H9 (cell line): ENCODE data around the gene TMPRSS3. TPM values are rescaled to one million over a fixed set of nuclear protein-coding genes. Genes with fewer than 3 reads are reported as not detected.

Experiments
- DNase-seq: peaks from one replicate; pipeline ENCODE4 v3.0.0-alpha.2; 2017
- H2AFZ ChIP-seq: one replicate; pipeline ENCODE4 v1.6.1; 2013; ENCODE audit warnings: mild to moderate bottlenecking, low read length, control low read depth, moderate library complexity
- H2AK5ac ChIP-seq: 2 replicates; pipeline ENCODE4 v1.6.1; 2013; ENCODE audit warnings: low read length, control low read depth, mixed read lengths; ENCODE audit not compliant: insufficient read length
- H2BK120ac ChIP-seq: one replicate; pipeline ENCODE4 v1.6.1; 2013; ENCODE audit warnings: low read depth, mild to moderate bottlenecking, low read length, control low read depth, inconsistent platforms; ENCODE audit not compliant: poor library complexity, severe bottlenecking
- H2BK12ac ChIP-seq: 2 replicates; pipeline ENCODE4 v1.6.1; 2013; ENCODE audit warnings: low read length, control low read depth, mixed read lengths, low read depth; ENCODE audit not compliant: insufficient read length
- H2BK15ac ChIP-seq: 2 replicates; pipeline ENCODE4 v1.6.1; 2013; ENCODE audit warnings: low read depth, low read length, control low read depth
- H2BK20ac ChIP-seq: one replicate; pipeline ENCODE4 v1.6.1; 2013; ENCODE audit warnings: low read depth, mild to moderate bottlenecking, low read length, control low read depth, inconsistent platforms; ENCODE audit not compliant: poor library complexity, severe bottlenecking
- H2BK5ac ChIP-seq: 2 replicates; pipeline ENCODE4 v1.6.1; 2013; ENCODE audit warnings: low read length, control low read depth, mixed read lengths; ENCODE audit not compliant: insufficient read length
- H3K14ac ChIP-seq: 2 replicates; pipeline ENCODE4 v1.6.1; 2013; ENCODE audit warnings: low read length, control low read depth; ENCODE audit not compliant: insufficient read depth
- H3K18ac ChIP-seq: 2 replicates; pipeline ENCODE4 v1.6.1; 2013; ENCODE audit warnings: low read depth, mild to moderate bottlenecking, mixed read lengths, low read length, control low read depth; ENCODE audit not compliant: insufficient read length
- H3K23ac ChIP-seq: 2 replicates; pipeline ENCODE4 v1.6.1; 2013; ENCODE audit warnings: low read length, control low read depth, mixed read lengths, low read depth; ENCODE audit not compliant: insufficient read length
- H3K23me2 ChIP-seq: 2 replicates; pipeline ENCODE4 v1.6.1; 2013; ENCODE audit warnings: low read depth, mild to moderate bottlenecking, mixed read lengths, low read length, control low read depth; ENCODE audit not compliant: insufficient read length, poor library complexity, severe bottlenecking
- H3K27ac ChIP-seq: 2 replicates; pipeline ENCODE4 v1.5.1; 2013; ENCODE audit warnings: low read length, control low read depth, mixed read lengths, low read depth; ENCODE audit not compliant: insufficient read length
- H3K27me3 ChIP-seq: 2 replicates; pipeline ENCODE4 v1.6.1; 2013; ENCODE audit warnings: low read length, control low read depth, inconsistent platforms; ENCODE audit not compliant: insufficient read depth
- H3K4ac ChIP-seq: 2 replicates; pipeline ENCODE4 v1.6.1; 2013; ENCODE audit warnings: low read depth, mild to moderate bottlenecking, control low read depth, inconsistent platforms, low read length, moderate library complexity
- H3K4me1 ChIP-seq: 2 replicates; pipeline ENCODE4 v1.6.1; 2013; ENCODE audit warnings: low read length, control low read depth, inconsistent platforms; ENCODE audit not compliant: insufficient read depth
- H3K4me2 ChIP-seq: 2 replicates; pipeline ENCODE4 v1.6.1; 2013; ENCODE audit warnings: low read length, control low read depth, mixed read lengths; ENCODE audit not compliant: insufficient read length, insufficient read depth
- H3K56ac ChIP-seq: 2 replicates; pipeline ENCODE4 v1.6.1; 2013; ENCODE audit warnings: low read depth, mild to moderate bottlenecking, mixed read lengths, low read length, control low read depth; ENCODE audit not compliant: insufficient read length
- H3K79me1 ChIP-seq: 2 replicates; pipeline ENCODE4 v1.6.1; 2013; ENCODE audit warnings: low read depth, mild to moderate bottlenecking, moderate library complexity, low read length, control low read depth, inconsistent platforms; ENCODE audit not compliant: insufficient read depth, poor library complexity, severe bottlenecking
- H3K79me2 ChIP-seq: 2 replicates; pipeline ENCODE4 v1.6.1; 2013; ENCODE audit warnings: low read length, control low read depth, inconsistent platforms; ENCODE audit not compliant: insufficient read depth
- H3K9ac ChIP-seq: 2 replicates; pipeline ENCODE4 v1.6.1; 2013; ENCODE audit warnings: low read length, control low read depth, mixed read lengths; ENCODE audit not compliant: insufficient read length; ENCODE audit errors: extremely low read depth
- H3K9me3 ChIP-seq: one replicate; pipeline ENCODE4 v1.6.1; 2013; ENCODE audit warnings: low read depth, low read length, inconsistent platforms; ENCODE audit not compliant: control insufficient read depth
- H3T11ph ChIP-seq: one replicate; pipeline ENCODE4 v1.6.1; 2013; ENCODE audit warnings: mild to moderate bottlenecking, low read length, control low read depth, inconsistent platforms
- H4K20me1 ChIP-seq: one replicate; pipeline ENCODE4 v1.6.1; 2013; ENCODE audit not compliant: control insufficient read depth, insufficient read length, insufficient read depth
- H4K5ac ChIP-seq: 2 replicates; pipeline ENCODE4 v1.6.1; 2013; ENCODE audit warnings: low read depth, mild to moderate bottlenecking, mixed read lengths, low read length, control low read depth; ENCODE audit not compliant: insufficient read length
- H4K8ac ChIP-seq: replicated peaks from 2 replicates; pipeline ENCODE4 v1.6.1; 2013; ENCODE audit warnings: low read length, control low read depth, mixed read lengths, low read depth; ENCODE audit not compliant: insufficient read length
- H4K91ac ChIP-seq: 2 replicates; pipeline ENCODE4 v1.6.1; 2013; ENCODE audit warnings: low read depth, mild to moderate bottlenecking, moderate library complexity, mixed read lengths, low read length, control low read depth; ENCODE audit not compliant: insufficient read length
- H3K27ac Mint-ChIP-seq, 3 experiments: 2 replicates in 2 of 3; 3 replicates in 1 of 3; pipeline ENCODE4 v1.8.0; 2020 to 2021; ENCODE audit warnings: mixed read lengths in 3 of 3, mild to moderate bottlenecking in 1 of 3, moderate library complexity in 1 of 3
- H3K27me3 Mint-ChIP-seq: 2 replicates; pipeline ENCODE4 v1.8.0; 2021; ENCODE audit warnings: low read depth, mild to moderate bottlenecking, moderate library complexity, mixed read lengths
- H3K36me3 Mint-ChIP-seq, 3 experiments: 2 replicates in 2 of 3; 3 replicates in 1 of 3; pipeline ENCODE4 v1.8.0; 2020 to 2021; ENCODE audit warnings: low read depth in 3 of 3, mixed read lengths in 3 of 3; ENCODE audit not compliant: insufficient read depth in 1 of 3
- H3K4me1 Mint-ChIP-seq, 2 experiments: 2 replicates each; pipeline ENCODE4 v1.8.0; 2020; ENCODE audit warnings: mixed read lengths in 2 of 2
- H3K4me3 Mint-ChIP-seq, 2 experiments: 2 replicates in 1 of 2; 3 replicates in 1 of 2; pipeline ENCODE4 v1.8.0; 2020 to 2021; ENCODE audit warnings: mild to moderate bottlenecking in 2 of 2, mixed read lengths in 2 of 2, moderate library complexity in 1 of 2
- H3K9me3 Mint-ChIP-seq, 2 experiments: 2 replicates in 1 of 2; 3 replicates in 1 of 2; pipeline ENCODE4 v1.8.0; 2020; ENCODE audit warnings: mild to moderate bottlenecking in 2 of 2, mixed read lengths in 2 of 2, moderate library complexity in 1 of 2
- CTCF ChIP-seq: fragments of 200-600 bp; sonication (generic); conservative IDR thresholded peaks from 3 replicates; pipeline ENCODE4 v1.8.0; 2021; ENCODE audit warnings: antibody characterized with exemption, mild to moderate bottlenecking
- WGBS: extraction: QIAGEN DNeasy Blood & Tissue Kit; methylation state at CpG from one replicate; pipeline ENCODE4 v1.1.7; 2013; ENCODE audit warnings: missing lambda C conversion rate, low lambda C conversion rate, mixed read lengths; ENCODE audit not compliant: insufficient read length; ENCODE audit errors: extremely low coverage; 5-methylcytosine and 5-hydroxymethylcytosine counted together
- total RNA-seq: library from RNA; stranded (reverse); gene quantifications from 2 replicates; pipeline ENCODE4 v1.2.1, GENCODE V29; 2021

TMPRSS3 gene
- total RNA-seq, 1 experiment from 2014 or later: 0.31 TPM

DNA sequence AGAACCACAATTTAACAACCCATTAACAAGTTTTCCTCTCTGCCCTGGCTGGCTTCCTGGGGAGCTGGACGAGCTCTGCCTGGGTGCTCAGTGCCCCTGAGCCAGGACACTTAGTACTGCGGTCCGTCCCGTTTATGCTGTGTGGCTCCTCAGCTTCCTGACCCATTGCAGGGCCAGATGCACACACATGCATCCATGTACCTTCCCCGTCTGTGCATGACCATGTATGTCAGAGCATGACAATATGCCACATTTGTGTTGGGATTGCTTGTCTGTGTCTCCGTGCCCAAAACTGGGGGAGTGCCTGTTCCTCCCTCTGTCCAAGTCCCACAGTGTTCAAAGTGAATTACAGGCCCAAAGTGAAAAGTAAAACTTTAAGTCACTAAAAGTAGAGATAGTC is 71.0 kb downstream of the TMPRSS3 start:
- no peaks in the 10 kb centered on the region for H3K79me1 ChIP-seq
- H4K5ac ChIP-seq: no peak overlapping the region
- no peak overlapping the region for H2AFZ ChIP-seq
- no peaks in the 10 kb centered on the region for H3K27me3 ChIP-seq
- no peak overlapping the region for H3K27ac ChIP-seq
- Mint-ChIP-seq H3K27me3 (peaks cover 9% of the 10 kb centered on the region; the same call in 1 of the 2 replicates), H3K4me3 (no peak overlapping the region), H3K9me3 (peaks cover 7 to 21% of the 10 kb centered on the region in 2 experiments), H3K36me3 (peaks cover 8 to 13% (median 8%) of the 10 kb centered on the region in 3 experiments), H3K4me1 (peaks cover 2% of the 10 kb centered on the region in 2 experiments; a peak in 1 of 4 replicates), H3K27ac (no peak overlapping the region)
- H2BK120ac ChIP-seq: no peak overlapping the region
- no peak overlapping the region for H2AK5ac ChIP-seq
- no peak overlapping the region for H2BK12ac ChIP-seq
- H3T11ph ChIP-seq: no peak overlapping the region
- no peak overlapping the region for H2BK15ac ChIP-seq
- no peaks in the 10 kb centered on the region for H3K4me1 ChIP-seq
- H3K23me2 ChIP-seq: no peaks in the 10 kb centered on the region
- no peak for TF ChIP-seq CTCF
- no peaks in the 10 kb centered on the region for H4K20me1 ChIP-seq
- H3K14ac ChIP-seq: no peak overlapping the region
- no peaks in the 10 kb centered on the region for H3K79me2 ChIP-seq
- H3K18ac ChIP-seq: no peak overlapping the region
- H3K56ac ChIP-seq: no peak overlapping the region
- H3K4ac ChIP-seq: no peak overlapping the region
- no peak overlapping the region for H2BK5ac ChIP-seq
- no peak for DNase-seq
- no peak overlapping the region for H3K9ac ChIP-seq
- no peak overlapping the region for H3K4me2 ChIP-seq
- WGBS: no CpG with 5 or more reads among the region's 6 CpGs
- H4K91ac ChIP-seq: no peak overlapping the region
- H3K9me3 ChIP-seq: peaks cover 4% of the 10 kb centered on the region
- no peak overlapping the region for H4K8ac ChIP-seq
- no peak overlapping the region for H3K23ac ChIP-seq
- H2BK20ac ChIP-seq: no peak overlapping the region

Other genes starting within 250 kb of the TMPRSS3 start
- gene ABCG1, start 176.9 kb downstream of the TMPRSS3 start, total RNA-seq: 0.83 and 0.99 TPM in 2 replicates
- 1.5 TPM in 2 replicates for gene TFF3, start 80.6 kb downstream of the TMPRSS3 start, total RNA-seq
- not detected in 2 replicates for gene TFF2, start 45.1 kb downstream of the TMPRSS3 start, total RNA-seq
- gene TFF1, start 29.5 kb downstream of the TMPRSS3 start, total RNA-seq: not detected in 2 replicates
- gene UBASH3A, start 7.8 kb upstream of the TMPRSS3 start, total RNA-seq: not detected in 2 replicates
- 0.31 TPM in 1 of 2 replicates, not detected in the other for gene RSPH1, start 100.2 kb upstream of the TMPRSS3 start, total RNA-seq
- 34.8 and 37.7 TPM in 2 replicates for gene SLC37A1, start 117.8 kb upstream of the TMPRSS3 start, total RNA-seq